ENCODE data around the gene ZFHX3. TPM values are rescaled to one million over a fixed set of nuclear protein-coding genes. Genes with fewer than 3 reads are reported as not detected.

ZFHX3 gene
- total RNA-seq, 2 donors from 2014 or later = 0.79 to 2.2 TPM

- no peaks in the 10 kb centered on the region for H3K36me3 ChIP-seq (ENCODE audit: control insufficient read depth, insufficient read depth, low read length)
- H3K27me3 ChIP-seq (ENCODE audit: control insufficient read depth, insufficient read depth, low read length, poor library complexity, severe bottlenecking) = no peaks in the 10 kb centered on the region
- Mint-ChIP-seq H3K4me3 (no peak overlapping the region), H3K4me1 (no peaks in the 10 kb centered on the region), H3K9me3 (no peaks in the 10 kb centered on the region), H3K36me3 (ENCODE audit: low read depth) (no peaks in the 10 kb centered on the region), H3K27ac (no peak overlapping the region), H3K27me3 (ENCODE audit: insufficient read depth) (peaks cover 28% of the 10 kb centered on the region)
- no peak for TF ChIP-seq CTCF (conservative IDR thresholded peaks at IDR 0.05)
- H3K27ac ChIP-seq (ENCODE audit: low read depth, low read length) = no peak overlapping the region
- no peak overlapping the region for H3K4me3 ChIP-seq (ENCODE audit: low read length)
- H3K9me3 ChIP-seq (ENCODE audit: control insufficient read depth, low read length) = no peaks in the 10 kb centered on the region
- no peak overlapping the region for H3K9ac ChIP-seq (ENCODE audit: extremely low read depth, low read length, poor library complexity, severe bottlenecking)
- WGBS, 2 experiments (ENCODE audit: insufficient coverage in 1 of 2, insufficient read length in 1 of 2) = 89 to 93% methylated on average over 8 to 12 of the region's 12 CpGs
- no peaks in the 10 kb centered on the region for H3K4me1 ChIP-seq (ENCODE audit: control insufficient read depth, insufficient read depth, low read length)
- DNase-seq = no peak
These were observed 217.8 kb downstream of the ZFHX3 start for GRCh38 chr16:72829846-72830775.

- Mint-ChIP-seq H3K36me3 (ENCODE audit: low read depth) (no peaks in the 10 kb centered on the region), H3K9me3 (no peaks in the 10 kb centered on the region), H3K4me1 (no peaks in the 10 kb centered on the region), H3K27me3 (ENCODE audit: insufficient read depth) (peaks cover 7% of the 10 kb centered on the region), H3K27ac (no peak overlapping the region), H3K4me3 (no peak overlapping the region)
- Histone ChIP-seq H3K9me3 (ENCODE audit: control insufficient read depth, low read length) (no peaks in the 10 kb centered on the region), H3K9ac (ENCODE audit: extremely low read depth, low read length, poor library complexity, severe bottlenecking) (no peak overlapping the region), H3K36me3 (ENCODE audit: control insufficient read depth, insufficient read depth, low read length) (no peaks in the 10 kb centered on the region), H3K27me3 (ENCODE audit: control insufficient read depth, insufficient read depth, low read length, poor library complexity, severe bottlenecking) (no peaks in the 10 kb centered on the region), H3K4me3 (ENCODE audit: low read length) (no peak overlapping the region), H3K4me1 (ENCODE audit: control insufficient read depth, insufficient read depth, low read length) (no peaks in the 10 kb centered on the region), H3K27ac (ENCODE audit: low read depth, low read length) (no peak overlapping the region)
- WGBS, 2 experiments (ENCODE audit: insufficient coverage in 1 of 2, insufficient read length in 1 of 2) = 92 to 94% methylated on average over 4 to 7 of the region's 7 CpGs
- TF ChIP-seq CTCF (conservative IDR thresholded peaks at IDR 0.05) = no peak
- DNase-seq = no peak
These were observed 220.1 kb downstream of the ZFHX3 start for GRCh38 chr16:72827866-72828265.

- H3K27ac ChIP-seq (ENCODE audit: low read depth, low read length) = no peak overlapping the region
- Mint-ChIP-seq H3K27ac (no peak overlapping the region), H3K27me3 (ENCODE audit: insufficient read depth) (peaks cover 3% of the 10 kb centered on the region), H3K4me3 (no peak overlapping the region), H3K36me3 (ENCODE audit: low read depth) (no peaks in the 10 kb centered on the region), H3K4me1 (no peaks in the 10 kb centered on the region), H3K9me3 (no peaks in the 10 kb centered on the region)
- no peak for DNase-seq
- WGBS, 2 experiments (ENCODE audit: insufficient coverage in 1 of 2, insufficient read length in 1 of 2) = 92 to 94% methylated on average over 6 to 10 of the region's 11 CpGs
- H3K4me3 ChIP-seq (ENCODE audit: low read length) = no peak overlapping the region
- no peak overlapping the region for H3K9ac ChIP-seq (ENCODE audit: extremely low read depth, low read length, poor library complexity, severe bottlenecking)
- H3K4me1 ChIP-seq (ENCODE audit: control insufficient read depth, insufficient read depth, low read length) = no peaks in the 10 kb centered on the region
- no peaks in the 10 kb centered on the region for H3K9me3 ChIP-seq (ENCODE audit: control insufficient read depth, low read length)
- TF ChIP-seq CTCF (conservative IDR thresholded peaks at IDR 0.05) = no peak
- H3K36me3 ChIP-seq (ENCODE audit: control insufficient read depth, insufficient read depth, low read length) = no peaks in the 10 kb centered on the region
- no peaks in the 10 kb centered on the region for H3K27me3 ChIP-seq (ENCODE audit: control insufficient read depth, insufficient read depth, low read length, poor library complexity, severe bottlenecking)
These were observed 221.9 kb downstream of the ZFHX3 start for GRCh38 chr16:72825912-72826621.
